Hair follicular keratinocyte (primary cell): Measurements from ENCODE around the gene NACA2. TPM values are rescaled to one million over a fixed set of nuclear protein-coding genes. Genes with fewer than 3 reads are reported as not detected.

Experiments used
- total RNA-seq: library from RNA; depleted of rRNA; stranded (reverse); fragments of >200 nt; gene quantifications from 2 replicates; pipeline ENCODE4 v1.2.3, GENCODE V29; 2015

The NACA2 gene
- total RNA-seq: not detected in 2 replicates

DNA sequence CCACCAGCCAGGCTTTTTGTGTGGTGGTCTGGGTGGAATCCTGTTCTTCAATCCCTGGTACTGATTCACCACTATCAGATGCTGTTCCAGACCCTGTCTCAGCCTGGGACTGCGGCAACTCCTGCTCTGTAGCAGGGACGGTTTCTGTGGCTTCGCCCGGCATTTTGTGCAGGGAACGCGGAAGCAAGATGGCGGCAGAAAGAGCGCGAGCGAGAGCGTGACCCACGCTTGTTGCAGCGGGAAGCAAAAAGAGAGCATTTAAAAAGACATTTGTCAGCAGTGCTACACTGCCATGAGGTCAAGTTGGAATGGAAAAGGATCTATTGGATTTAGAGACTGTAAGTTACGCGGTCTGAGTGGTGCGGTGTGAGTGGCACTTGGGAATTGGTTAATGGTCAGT is at the start of gene NACA2:
NACA2 (minus strand) TSS at position 202 of the 400 bp plus-strand sequence; CDS start at position 163, 39 bp downstream.

Other genes with a start within 250 kb of the NACA2 start
- 0.31 and 0.38 TPM in 2 replicates for gene TBX2, start 191.4 kb downstream of the NACA2 start, total RNA-seq
- gene TBX4, start 138.8 kb downstream of the NACA2 start, total RNA-seq: not detected in 2 replicates